Neural cell (in vitro differentiated cells): ENCODE data around the gene RHOH.

Experiments
- EP300 ChIP-seq: fragments of 450-650 bp; conservative IDR thresholded peaks from 2 replicates; pipeline ENCODE4 v1.6.1; 2014; ENCODE audit warnings: antibody characterized with exemption, mild to moderate bottlenecking, moderate library complexity; ENCODE audit not compliant: poor library complexity, severe bottlenecking
- EZH2 ChIP-seq: fragments of 200-600, 300-800 bp; shearing (Covaris generic), sonication (generic); IDR thresholded peaks from 2 replicates; pipeline ENCODE4 v1.6.1; 2014; ENCODE audit warnings: antibody characterized with exemption, low read length, borderline replicate concordance, mild to moderate bottlenecking; ENCODE audit not compliant: insufficient read depth, poor library complexity, severe bottlenecking
- SMC3 ChIP-seq: fragments of 450-650 bp; conservative IDR thresholded peaks from 2 replicates; pipeline ENCODE4 v1.6.1; 2014; ENCODE audit warnings: antibody characterized with exemption, mild to moderate bottlenecking, moderate library complexity; ENCODE audit not compliant: poor library complexity
- TF ChIP-seq, protein P1 (sequence below): IDR thresholded peaks from 2 replicates; pipeline ENCODE4 v1.6.1; 2012; ENCODE audit warnings: borderline replicate concordance
- TF ChIP-seq, protein P2 (sequence below): fragments of 450-650 bp; IDR thresholded peaks from 2 replicates; pipeline ENCODE4 v1.5.1; 2014; ENCODE audit warnings: antibody characterized with exemption, mild to moderate bottlenecking, moderate library complexity; ENCODE audit not compliant: poor library complexity, severe bottlenecking

- TF ChIP-seq, protein P1, sequence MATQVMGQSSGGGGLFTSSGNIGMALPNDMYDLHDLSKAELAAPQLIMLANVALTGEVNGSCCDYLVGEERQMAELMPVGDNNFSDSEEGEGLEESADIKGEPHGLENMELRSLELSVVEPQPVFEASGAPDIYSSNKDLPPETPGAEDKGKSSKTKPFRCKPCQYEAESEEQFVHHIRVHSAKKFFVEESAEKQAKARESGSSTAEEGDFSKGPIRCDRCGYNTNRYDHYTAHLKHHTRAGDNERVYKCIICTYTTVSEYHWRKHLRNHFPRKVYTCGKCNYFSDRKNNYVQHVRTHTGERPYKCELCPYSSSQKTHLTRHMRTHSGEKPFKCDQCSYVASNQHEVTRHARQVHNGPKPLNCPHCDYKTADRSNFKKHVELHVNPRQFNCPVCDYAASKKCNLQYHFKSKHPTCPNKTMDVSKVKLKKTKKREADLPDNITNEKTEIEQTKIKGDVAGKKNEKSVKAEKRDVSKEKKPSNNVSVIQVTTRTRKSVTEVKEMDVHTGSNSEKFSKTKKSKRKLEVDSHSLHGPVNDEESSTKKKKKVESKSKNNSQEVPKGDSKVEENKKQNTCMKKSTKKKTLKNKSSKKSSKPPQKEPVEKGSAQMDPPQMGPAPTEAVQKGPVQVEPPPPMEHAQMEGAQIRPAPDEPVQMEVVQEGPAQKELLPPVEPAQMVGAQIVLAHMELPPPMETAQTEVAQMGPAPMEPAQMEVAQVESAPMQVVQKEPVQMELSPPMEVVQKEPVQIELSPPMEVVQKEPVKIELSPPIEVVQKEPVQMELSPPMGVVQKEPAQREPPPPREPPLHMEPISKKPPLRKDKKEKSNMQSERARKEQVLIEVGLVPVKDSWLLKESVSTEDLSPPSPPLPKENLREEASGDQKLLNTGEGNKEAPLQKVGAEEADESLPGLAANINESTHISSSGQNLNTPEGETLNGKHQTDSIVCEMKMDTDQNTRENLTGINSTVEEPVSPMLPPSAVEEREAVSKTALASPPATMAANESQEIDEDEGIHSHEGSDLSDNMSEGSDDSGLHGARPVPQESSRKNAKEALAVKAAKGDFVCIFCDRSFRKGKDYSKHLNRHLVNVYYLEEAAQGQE: no peak
- TF ChIP-seq, protein P2, sequence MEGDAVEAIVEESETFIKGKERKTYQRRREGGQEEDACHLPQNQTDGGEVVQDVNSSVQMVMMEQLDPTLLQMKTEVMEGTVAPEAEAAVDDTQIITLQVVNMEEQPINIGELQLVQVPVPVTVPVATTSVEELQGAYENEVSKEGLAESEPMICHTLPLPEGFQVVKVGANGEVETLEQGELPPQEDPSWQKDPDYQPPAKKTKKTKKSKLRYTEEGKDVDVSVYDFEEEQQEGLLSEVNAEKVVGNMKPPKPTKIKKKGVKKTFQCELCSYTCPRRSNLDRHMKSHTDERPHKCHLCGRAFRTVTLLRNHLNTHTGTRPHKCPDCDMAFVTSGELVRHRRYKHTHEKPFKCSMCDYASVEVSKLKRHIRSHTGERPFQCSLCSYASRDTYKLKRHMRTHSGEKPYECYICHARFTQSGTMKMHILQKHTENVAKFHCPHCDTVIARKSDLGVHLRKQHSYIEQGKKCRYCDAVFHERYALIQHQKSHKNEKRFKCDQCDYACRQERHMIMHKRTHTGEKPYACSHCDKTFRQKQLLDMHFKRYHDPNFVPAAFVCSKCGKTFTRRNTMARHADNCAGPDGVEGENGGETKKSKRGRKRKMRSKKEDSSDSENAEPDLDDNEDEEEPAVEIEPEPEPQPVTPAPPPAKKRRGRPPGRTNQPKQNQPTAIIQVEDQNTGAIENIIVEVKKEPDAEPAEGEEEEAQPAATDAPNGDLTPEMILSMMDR: no peak
- TF ChIP-seq EZH2 (no peak), EP300 (no peak), SMC3 (no peak)
Observed at GRCh38 chr4:40190465-40190864, 6.4 kb upstream of the RHOH start.
